SKM-1 treated with dmso at 0.1 percent for 144 hours (cell line): ENCODE data around the gene TNFRSF1B.

Experiments used
- DNase-seq: peaks from one replicate; lab custom pipeline; 2025; ENCODE audit not compliant: unreplicated experiment; lab: John Stamatoyannopoulos, UW

TNFRSF1B gene

DNA sequence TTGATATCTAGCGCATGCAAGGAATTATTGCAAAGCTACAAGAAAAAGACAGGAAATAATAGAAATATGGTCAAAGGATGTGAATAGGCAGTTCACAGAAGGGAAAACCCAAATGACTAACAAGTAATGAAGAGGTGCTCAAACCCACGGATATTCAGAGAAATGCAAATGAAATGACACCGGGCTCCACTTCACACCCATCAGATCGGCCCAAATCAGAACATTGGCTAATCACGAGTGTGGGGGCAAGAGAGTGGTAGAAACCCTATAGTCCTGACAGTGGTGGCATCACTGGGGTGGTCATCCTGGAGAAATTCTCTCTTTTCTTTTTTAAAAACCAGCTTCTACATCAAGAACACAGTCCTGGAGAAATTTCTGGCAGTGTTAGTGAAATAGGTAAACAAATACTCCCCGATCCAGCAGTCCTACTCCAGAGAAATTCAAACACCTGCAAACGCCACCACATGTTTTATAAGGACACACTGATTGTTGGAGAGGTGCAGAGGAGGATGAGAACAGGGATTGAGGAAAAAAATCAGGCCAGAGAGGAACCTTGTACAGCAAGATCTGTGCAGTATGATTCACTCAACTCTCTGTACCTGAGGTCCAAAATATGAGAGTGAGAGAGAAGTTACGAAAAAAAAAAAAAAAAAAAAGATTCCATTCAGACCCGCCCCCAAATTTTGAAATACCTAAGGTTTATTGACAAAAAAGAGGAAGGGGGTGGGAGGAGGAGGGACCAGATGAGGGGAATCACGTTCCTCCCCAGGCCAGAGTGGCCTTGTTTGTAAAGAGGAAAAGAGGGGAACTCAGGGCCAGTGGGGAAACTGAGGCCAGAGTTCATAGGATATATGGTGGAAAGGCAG lies 9.2 kb upstream of the TNFRSF1B start:
- peak; percentile 83 for DNase-seq

- no peak for DNase-seq
These were observed 8.3 kb upstream of the TNFRSF1B start for GRCh38 chr1:12158357-12159092.

DNA sequence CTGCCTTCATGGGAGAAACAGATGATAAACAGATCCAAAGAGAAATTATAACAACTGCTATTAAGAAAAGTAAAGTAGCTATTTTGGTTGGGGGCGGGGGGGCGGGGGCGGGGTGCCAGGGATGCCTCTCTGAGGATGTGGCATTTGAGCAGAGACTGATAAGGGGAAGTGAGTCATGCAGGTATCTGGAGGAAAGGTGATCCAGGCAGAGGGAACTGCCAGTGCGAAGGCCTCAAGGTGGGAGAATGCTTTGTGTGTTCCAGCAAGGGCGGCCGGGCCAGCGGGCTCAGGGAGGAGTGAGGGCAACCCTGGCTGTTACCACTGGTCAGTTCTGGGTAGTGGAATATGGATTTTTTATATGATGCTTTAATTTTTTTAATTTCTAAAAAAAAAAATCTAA lies 7.0 kb upstream of the TNFRSF1B start:
- DNase-seq, result no peak

GRCh38 chr1:12161324-12161661 lies 5.5 kb upstream of the TNFRSF1B start:
- DNase-seq, result no peak

DNA sequence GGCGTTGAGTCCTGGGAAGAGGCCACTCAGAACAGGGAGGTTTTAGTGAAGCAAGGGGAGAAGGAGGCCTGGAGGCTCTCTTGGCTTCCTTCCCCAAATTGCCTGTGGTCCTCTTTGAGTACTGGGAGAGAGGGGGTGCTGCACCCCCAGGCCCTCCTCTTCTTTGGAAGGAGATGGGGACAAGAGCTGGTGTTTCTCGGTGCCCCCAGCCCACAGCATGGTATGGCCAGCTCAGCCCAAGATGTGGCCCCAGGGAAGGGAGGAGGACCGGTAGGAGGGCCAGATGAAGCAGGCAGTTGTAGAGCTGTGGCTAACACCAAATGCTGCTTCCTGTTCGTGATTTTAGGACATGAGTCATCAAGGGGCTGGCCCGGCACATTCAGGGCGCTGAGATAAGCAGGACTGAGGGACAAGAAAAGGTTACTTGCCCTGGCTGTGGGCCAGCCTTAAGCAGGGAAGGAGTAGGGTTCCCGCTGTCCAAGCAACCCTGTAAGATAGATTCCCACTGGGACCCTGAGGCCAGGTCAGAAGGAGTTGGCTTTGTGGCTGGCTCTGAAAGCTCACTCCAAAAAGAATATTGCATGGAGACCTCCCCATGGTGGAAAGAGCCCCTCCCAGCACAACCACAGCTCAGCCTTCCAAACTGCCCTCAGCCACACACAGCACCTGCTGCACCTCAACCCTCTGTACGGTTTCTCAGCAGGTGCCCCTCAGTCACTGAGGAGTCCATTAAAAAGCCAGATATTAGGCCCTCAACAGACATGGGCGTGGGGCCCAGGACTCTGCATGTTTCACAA lies 4.9 kb upstream of the TNFRSF1B start:
- DNase-seq, result peak; percentile 93

GRCh38 chr1:12162459-12163137 lies 4.2 kb upstream of the TNFRSF1B start:
- no peak for DNase-seq

DNA sequence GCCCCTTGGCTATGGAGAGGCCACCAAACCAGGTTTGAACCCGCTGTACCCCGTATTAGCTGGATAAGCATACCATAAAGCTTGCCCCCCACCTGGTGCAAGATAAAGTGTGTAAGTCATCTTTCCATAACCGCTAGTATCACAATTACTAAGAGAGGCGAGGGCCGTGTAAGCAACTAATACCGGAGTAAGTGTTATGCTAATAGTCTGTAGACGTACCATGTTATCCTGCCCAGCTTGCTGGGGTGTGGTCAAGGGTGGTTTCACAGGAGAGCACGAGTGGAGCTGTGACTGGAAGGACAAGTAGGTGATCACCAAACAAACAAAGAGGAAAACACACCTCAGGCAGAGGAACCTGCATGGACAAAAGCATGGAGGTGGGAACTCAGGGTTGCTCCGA lies 3.6 kb upstream of the TNFRSF1B start:
- DNase-seq, result no peak

DNA sequence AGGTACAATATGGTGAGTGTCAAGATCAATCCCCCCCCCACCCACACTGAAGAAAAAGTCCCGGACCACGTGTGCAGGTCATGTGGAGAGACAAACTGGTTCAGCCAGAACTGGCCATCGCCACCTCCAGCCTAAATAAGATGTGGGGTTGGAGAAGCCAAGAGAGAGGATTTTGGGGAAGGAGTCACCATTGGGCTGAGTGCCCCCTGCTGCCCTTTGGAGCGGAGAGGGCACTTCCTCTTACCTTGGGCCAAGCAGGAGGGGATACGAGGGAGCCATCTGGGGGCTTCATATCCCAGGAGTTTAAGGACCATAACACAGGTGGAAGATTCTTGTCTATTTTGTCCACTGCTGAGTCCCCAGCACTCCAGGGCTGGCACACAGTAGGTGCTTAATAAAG lies 2.6 kb upstream of the TNFRSF1B start:
- DNase-seq, result no peak

DNA sequence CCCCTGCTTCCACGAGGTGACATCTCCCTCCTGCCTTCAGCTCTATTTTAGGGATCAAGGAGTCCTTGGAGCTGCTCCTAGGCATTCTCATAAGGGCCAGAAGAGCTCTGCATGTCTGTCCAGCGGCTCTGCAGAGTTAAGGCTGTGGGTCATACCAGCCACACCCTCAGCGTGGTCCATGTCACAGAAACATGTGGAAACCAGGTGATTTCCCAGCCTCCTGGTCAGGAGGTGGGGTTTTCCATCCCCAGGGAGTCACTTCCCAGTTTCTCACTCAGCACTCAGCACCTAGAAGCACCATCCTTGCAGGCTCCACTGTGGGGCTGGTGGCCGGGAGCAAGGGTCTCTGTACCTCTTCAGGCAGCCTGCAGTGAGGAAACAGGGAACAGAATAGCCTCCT lies 1.4 kb upstream of the TNFRSF1B start:
- DNase-seq, result no peak

DNA sequence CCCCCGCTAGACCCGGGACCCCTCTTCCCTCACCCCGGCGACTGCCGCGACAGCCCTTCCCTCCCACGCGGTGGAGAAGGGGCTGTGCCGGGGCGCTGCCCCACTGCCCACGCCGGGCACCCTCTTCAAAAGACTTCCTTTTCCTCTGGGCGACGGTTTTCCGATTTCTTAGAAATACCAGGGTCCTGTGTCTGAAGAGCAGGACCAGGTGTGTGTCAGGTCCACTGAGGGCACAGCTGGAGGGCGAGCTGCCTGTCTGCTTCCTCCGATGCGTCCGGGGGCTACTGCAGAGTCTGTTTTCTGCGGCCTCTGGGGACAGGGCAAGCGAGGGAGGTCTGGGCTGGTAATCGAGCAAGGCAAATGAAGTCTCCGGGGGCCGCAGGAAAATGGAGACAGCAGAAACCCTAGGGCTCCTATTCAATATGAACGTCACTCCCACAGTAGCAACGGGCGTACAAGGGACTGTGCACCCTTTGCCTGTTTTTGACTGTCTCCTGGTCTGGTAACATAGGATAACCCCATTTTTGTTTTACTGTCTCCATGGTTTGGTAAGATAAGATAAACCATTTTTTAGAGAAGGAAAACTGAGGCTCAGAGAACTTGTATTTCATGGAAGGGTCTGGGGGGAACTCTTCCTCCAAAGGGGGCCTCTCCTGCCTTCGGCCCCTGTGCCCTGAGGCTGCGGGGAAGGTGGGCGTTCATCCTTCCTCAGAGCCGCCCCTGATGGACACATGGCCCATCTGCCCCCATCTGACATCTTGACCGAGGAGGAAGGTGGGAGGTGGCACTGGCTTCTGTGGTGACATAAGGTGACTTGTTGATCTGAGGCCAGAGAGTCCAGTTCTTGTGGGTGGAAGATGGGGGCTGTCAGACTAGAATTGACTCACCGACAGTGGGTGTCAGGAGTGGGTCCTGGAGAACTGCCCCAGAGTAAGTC lies 970 bp downstream of the TNFRSF1B start:
- no peak for DNase-seq

DNA sequence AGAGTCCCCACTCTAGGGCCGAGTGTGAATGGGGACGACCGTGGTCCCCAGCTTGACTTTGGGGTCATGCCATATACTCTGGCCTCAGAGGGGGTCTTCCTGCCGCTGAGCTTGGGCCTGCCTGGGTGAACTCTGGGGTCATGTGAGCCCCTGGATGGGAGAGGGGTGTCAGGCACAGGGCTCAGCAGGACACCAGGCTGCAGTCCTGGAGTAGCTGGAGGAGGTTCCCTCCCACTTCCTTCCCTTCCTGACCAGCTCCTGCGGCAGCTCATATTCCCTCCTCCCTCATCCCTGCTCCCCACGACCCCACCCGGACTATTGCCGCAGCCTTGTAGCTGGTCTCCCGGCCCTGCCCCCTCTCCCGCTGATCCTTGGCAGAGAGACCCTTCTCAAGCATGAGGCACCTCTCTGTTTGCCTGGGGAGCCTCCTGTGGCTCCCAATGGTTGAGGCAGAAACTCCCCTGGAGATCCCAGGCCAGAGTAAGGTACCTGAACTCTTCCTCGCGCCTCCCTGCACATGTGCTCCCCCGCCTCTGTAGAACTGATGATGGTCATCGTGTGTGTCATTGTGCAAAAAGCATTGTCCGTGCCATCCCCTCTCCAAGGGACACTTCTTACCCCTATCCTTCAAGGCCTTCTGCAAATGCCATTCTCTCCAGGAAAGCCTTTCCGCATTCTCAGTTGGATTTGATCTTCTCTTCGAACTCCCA lies 1.8 kb downstream of the TNFRSF1B start:
- DNase-seq, result no peak

- no peak for DNase-seq
These were observed 2.8 kb downstream of the TNFRSF1B start for GRCh38 chr1:12169442-12170135.

DNA sequence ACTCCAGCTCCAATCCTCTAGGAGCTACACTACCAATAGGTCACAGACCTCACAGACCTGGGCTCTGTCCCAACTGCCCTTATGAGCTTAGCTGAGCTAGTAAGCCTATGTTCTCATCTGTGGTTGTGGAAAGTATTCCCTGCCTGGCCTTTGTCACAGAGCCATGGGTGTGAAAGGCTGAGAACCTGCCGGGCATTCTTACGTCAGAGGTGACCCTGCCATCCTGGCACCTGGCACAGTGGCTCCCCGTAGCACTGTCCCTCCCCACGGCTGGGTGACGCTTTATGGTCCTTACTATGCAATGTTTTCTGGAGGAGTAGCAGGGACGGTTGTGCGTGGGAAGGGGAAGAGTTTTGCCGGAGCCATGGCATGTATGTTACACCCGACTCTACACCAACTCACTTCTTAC lies 3.5 kb downstream of the TNFRSF1B start:
- DNase-seq, result no peak

DNA sequence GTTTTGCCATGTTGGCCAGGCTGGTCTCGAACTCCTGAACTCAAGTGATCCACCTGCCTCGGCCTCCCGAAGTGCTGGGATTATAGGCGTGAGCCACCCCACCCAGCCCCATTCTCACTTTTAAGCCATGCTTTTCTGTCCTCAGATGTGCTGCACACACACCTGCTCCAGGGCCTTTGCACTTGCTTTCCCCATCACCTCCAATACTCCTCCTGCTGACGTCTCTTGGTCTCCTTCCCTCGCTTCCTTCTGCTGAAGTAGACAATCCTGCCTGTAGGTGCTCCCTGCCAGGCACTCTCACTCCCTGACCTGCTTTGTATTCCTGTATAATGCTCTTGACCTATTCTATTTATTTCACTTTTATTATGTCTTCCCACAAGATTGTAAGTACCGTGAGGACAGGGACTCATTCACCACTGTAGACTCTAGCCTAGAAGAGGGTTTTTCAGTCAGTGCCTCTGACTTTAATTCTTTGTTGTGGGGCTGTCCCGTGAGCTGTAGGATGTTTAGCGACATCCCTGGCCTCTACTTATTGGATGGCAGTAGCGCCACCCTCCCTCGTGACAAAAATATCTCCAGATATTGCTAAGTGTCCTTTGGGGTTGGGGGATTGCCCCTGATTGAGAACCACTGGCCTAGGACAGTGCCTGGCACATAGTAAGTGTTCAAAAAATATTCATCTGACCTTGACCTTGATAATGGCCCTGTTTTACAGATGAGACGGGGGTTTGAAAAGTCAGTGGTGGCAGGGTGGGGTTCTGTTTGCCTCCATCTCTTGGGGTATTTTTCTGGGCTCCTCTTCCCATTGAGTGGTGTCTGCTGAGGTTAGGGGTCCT lies 4.6 kb downstream of the TNFRSF1B start:
- no peak for DNase-seq

DNA sequence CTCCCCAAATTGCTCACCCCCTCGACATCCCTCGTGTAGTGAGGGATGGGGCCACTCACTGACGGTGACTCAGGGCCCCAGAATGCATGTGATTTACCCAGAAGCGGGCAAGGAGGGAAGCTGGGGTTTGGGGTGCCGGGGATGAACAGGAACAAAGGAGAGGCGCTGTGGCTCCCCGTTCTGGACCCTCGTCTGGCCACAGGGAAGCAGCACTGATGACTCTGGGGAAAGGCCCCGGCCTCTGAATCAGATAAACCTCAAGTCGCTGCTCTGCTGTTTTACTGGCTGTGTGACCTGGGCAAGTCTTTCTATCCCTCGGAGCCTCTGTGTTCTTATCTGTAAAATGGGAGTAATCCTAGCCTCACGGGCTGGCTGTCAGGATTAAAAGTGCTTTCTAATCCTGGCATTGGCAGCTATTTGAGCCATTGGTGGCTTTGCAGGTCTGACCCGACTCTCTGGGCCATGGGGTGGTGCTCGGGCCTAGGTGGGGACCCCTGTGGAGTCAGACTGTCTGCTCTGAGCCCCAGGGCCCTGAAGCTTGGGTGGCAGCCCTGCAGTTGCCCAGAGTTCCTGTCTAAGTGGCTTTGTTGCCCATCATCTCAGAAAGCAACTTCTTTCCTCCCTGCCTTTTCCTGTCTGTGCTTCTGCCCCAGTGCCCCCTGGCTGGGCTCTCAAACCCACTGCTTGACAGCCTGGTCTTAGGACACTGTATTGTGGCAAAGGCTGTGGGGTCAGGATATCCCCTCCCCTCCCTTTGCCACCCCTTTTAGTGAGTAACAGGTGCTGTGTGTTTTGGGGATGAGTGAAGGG lies 5.5 kb downstream of the TNFRSF1B start:
- DNase-seq, result no peak

- no peak for DNase-seq
These were observed 6.3 kb downstream of the TNFRSF1B start for GRCh38 chr1:12173041-12173509.

GRCh38 chr1:12173631-12174121 lies 6.9 kb downstream of the TNFRSF1B start:
- peak; percentile 76 for DNase-seq
